ENCODE results near the gene B3GNT7. TPM values are rescaled to one million over a fixed set of nuclear protein-coding genes. Genes with fewer than 3 reads are reported as not detected.

B3GNT7 gene
- total and polyA plus RNA-seq, 2 experiments from 2014 or later, result not detected

GRCh38 chr2:231421051-231421580 lies 25.6 kb downstream of the B3GNT7 start:
- no peaks in the 10 kb centered on the region for H3K9me3 ChIP-seq (ENCODE audit: low read depth)
- H3F3A ChIP-seq (ENCODE audit: insufficient read depth), result no peaks in the 10 kb centered on the region
- no peaks in the 10 kb centered on the region for H3K27me3 ChIP-seq (replicated peaks; ENCODE audit: insufficient read depth)
- no peak overlapping the region for H3K9ac ChIP-seq
- H3K36me3 ChIP-seq (ENCODE audit: low read depth), result no peaks in the 10 kb centered on the region
- DNase-seq, result no peak
- no peaks in the 10 kb centered on the region for H3K79me2 ChIP-seq (ENCODE audit: insufficient read depth)
- H4K20me1 ChIP-seq (ENCODE audit: insufficient read depth), result no peaks in the 10 kb centered on the region
- H2AFZ ChIP-seq, result no peak overlapping the region
- H3K9me2 ChIP-seq (ENCODE audit: insufficient read depth), result no peaks in the 10 kb centered on the region
- H3K4me2 ChIP-seq (ENCODE audit: unreplicated experiment), result no peak overlapping the region
- no peak overlapping the region for H3K4me3 ChIP-seq
- 60 to 64% methylated on average over 9 of the region's 9 CpGs for WGBS, 2 experiments (ENCODE audit: low coverage in 1 of 2, low lambda C conversion rate in 2 of 2, missing lambda C conversion rate in 2 of 2)
- no peaks in the 10 kb centered on the region for H3K4me1 ChIP-seq (ENCODE audit: insufficient read depth)
- H3K27ac ChIP-seq, result no peak overlapping the region
- in situ Hi-C loops (cut with MboI), result loop anchor here (25.0 kb wide), 1 partner anchor 309 kb away; no protein-coding TSS in a partner anchor
- TF ChIP-seq EZH2phosphoT487 (IDR thresholded peaks at IDR 0.05; ENCODE audit: insufficient read depth, low read depth), result no peak

DNA sequence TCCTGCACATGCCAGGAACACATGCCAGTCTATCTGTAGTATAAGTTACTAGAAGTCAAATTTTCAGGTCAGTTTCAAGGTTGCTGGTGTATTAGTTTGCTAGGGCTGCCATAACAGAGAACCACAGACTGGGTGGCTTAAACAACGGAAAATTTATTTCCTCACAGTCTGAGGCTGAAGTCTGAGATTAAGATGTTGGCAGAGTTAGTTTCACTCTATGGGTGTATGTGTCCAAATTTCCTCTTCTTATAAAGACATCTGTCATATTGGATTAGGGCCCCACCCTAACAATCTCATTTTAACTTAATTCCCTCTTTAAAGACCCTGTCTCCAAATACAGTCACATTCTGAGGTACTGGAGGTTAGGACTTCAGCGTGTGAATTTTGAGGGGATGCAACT lies 26.5 kb downstream of the B3GNT7 start:
- TF ChIP-seq EZH2 (IDR thresholded peaks at IDR 0.05; ENCODE audit: insufficient read depth, poor library complexity, severe bottlenecking), result no peak
- no peak for TF ChIP-seq EZH2phosphoT487 (IDR thresholded peaks at IDR 0.05; ENCODE audit: insufficient read depth, low read depth)
- Histone ChIP-seq H3K9me3 (ENCODE audit: low read depth) (no peaks in the 10 kb centered on the region), H3K9me2 (ENCODE audit: insufficient read depth) (no peaks in the 10 kb centered on the region), H3K79me2 (ENCODE audit: insufficient read depth) (no peaks in the 10 kb centered on the region), H3F3A (ENCODE audit: insufficient read depth) (no peaks in the 10 kb centered on the region), H3K27ac (no peak overlapping the region), H3K36me3 (ENCODE audit: low read depth) (no peaks in the 10 kb centered on the region), H3K4me3 (no peak overlapping the region), H3K27me3 (replicated peaks; ENCODE audit: insufficient read depth) (no peaks in the 10 kb centered on the region), H3K4me2 (ENCODE audit: unreplicated experiment) (no peak overlapping the region), H3K4me1 (ENCODE audit: insufficient read depth) (no peaks in the 10 kb centered on the region), H2AFZ (no peak overlapping the region), H4K20me1 (ENCODE audit: insufficient read depth) (no peaks in the 10 kb centered on the region), H3K9ac (no peak overlapping the region)
- 63 to 74% methylated on average over 2 of the region's 2 CpGs for WGBS, 2 experiments (ENCODE audit: low coverage in 1 of 2, low lambda C conversion rate in 2 of 2, missing lambda C conversion rate in 2 of 2)
- in situ Hi-C loops (cut with MboI), result loop anchor here (25.0 kb wide), 1 partner anchor 310 kb away; no protein-coding TSS in a partner anchor
- DNase-seq, result no peak

GRCh38 chr2:231423176-231423575 lies 27.7 kb downstream of the B3GNT7 start:
- Histone ChIP-seq H3K36me3 (ENCODE audit: low read depth) (no peaks in the 10 kb centered on the region), H3K4me3 (no peak overlapping the region), H3K4me1 (ENCODE audit: insufficient read depth) (no peaks in the 10 kb centered on the region), H3K27ac (no peak overlapping the region), H3K27me3 (replicated peaks; ENCODE audit: insufficient read depth) (no peaks in the 10 kb centered on the region), H3K9me2 (ENCODE audit: insufficient read depth) (no peaks in the 10 kb centered on the region), H3K9ac (no peak overlapping the region), H3K79me2 (ENCODE audit: insufficient read depth) (no peaks in the 10 kb centered on the region), H3K4me2 (ENCODE audit: unreplicated experiment) (no peak overlapping the region), H3F3A (ENCODE audit: insufficient read depth) (no peaks in the 10 kb centered on the region), H4K20me1 (ENCODE audit: insufficient read depth) (no peaks in the 10 kb centered on the region), H2AFZ (no peak overlapping the region), H3K9me3 (ENCODE audit: low read depth) (no peaks in the 10 kb centered on the region)
- no peak for TF ChIP-seq EZH2 (IDR thresholded peaks at IDR 0.05; ENCODE audit: insufficient read depth, poor library complexity, severe bottlenecking)
- TF ChIP-seq EZH2phosphoT487 (IDR thresholded peaks at IDR 0.05; ENCODE audit: insufficient read depth, low read depth), result no peak
- no peak for DNase-seq
- in situ Hi-C loops (cut with MboI), result loop anchor here (25.0 kb wide), 1 partner anchor 311 kb away; no protein-coding TSS in a partner anchor
- WGBS, 2 experiments (ENCODE audit: low coverage in 1 of 2, low lambda C conversion rate in 2 of 2, missing lambda C conversion rate in 2 of 2), result 89 to 90% methylated on average over 10 of the region's 10 CpGs

GRCh38 chr2:231425291-231425810 lies 29.8 kb downstream of the B3GNT7 start:
- H3K27ac ChIP-seq, result no peak overlapping the region
- no peak for DNase-seq
- H3K4me3 ChIP-seq, result no peak overlapping the region
- H3K79me2 ChIP-seq (ENCODE audit: insufficient read depth), result no peaks in the 10 kb centered on the region
- no peak for TF ChIP-seq EZH2phosphoT487 (IDR thresholded peaks at IDR 0.05; ENCODE audit: insufficient read depth, low read depth)
- no peak for TF ChIP-seq EZH2 (IDR thresholded peaks at IDR 0.05; ENCODE audit: insufficient read depth, poor library complexity, severe bottlenecking)
- in situ Hi-C loops (cut with MboI), result no loop called here
- no peak overlapping the region for H3K9ac ChIP-seq
- H3K4me2 ChIP-seq (ENCODE audit: unreplicated experiment), result no peak overlapping the region
- H3K27me3 ChIP-seq (replicated peaks; ENCODE audit: insufficient read depth), result no peaks in the 10 kb centered on the region
- H3K36me3 ChIP-seq (ENCODE audit: low read depth), result no peaks in the 10 kb centered on the region
- no peaks in the 10 kb centered on the region for H4K20me1 ChIP-seq (ENCODE audit: insufficient read depth)
- no peaks in the 10 kb centered on the region for H3K9me2 ChIP-seq (ENCODE audit: insufficient read depth)
- no peaks in the 10 kb centered on the region for H3K4me1 ChIP-seq (ENCODE audit: insufficient read depth)
- H2AFZ ChIP-seq, result no peak overlapping the region
- H3K9me3 ChIP-seq (ENCODE audit: low read depth), result no peaks in the 10 kb centered on the region
- 40 to 41% methylated on average over 8 of the region's 8 CpGs for WGBS, 2 experiments (ENCODE audit: low coverage in 1 of 2, low lambda C conversion rate in 2 of 2, missing lambda C conversion rate in 2 of 2)
- no peaks in the 10 kb centered on the region for H3F3A ChIP-seq (ENCODE audit: insufficient read depth)

Measured in GM23248 (cell line).